Astrocyte of the cerebellum (primary cell): ENCODE results near the gene GRIP1.

Experiments
- DNase-seq: peaks from one replicate; pipeline ENCODE4 v3.0.0-alpha.2; 2011; ENCODE audit warnings: low read depth
- H3K4me3 ChIP-seq: 2 replicates; pipeline ENCODE4 v1.5.1; 2011; ENCODE audit warnings: mild to moderate bottlenecking, low read depth, low read length, moderate library complexity
- CTCF ChIP-seq: IDR thresholded peaks from 2 replicates; pipeline ENCODE4 v1.5.1; 2012; ENCODE audit warnings: low read length, low read depth, moderate library complexity, mild to moderate bottlenecking; ENCODE audit errors: missing control alignments
- in situ Hi-C: cut with HindIII; loops from 2 replicates; pipeline ENCODE4 v1.10.0; 2017; ENCODE audit warnings: low sequenced_read_pairs

Gene GRIP1

GRCh38 chr12:66683822-66684221 is 4.9 kb upstream of the GRIP1 start:
- in situ Hi-C loops, result no loop called here
- no peak for TF ChIP-seq CTCF
- H3K4me3 ChIP-seq, result no peak overlapping the region
- no peak for DNase-seq

GRCh38 chr12:66683073-66683472 is 4.2 kb upstream of the GRIP1 start:
- no peak overlapping the region for H3K4me3 ChIP-seq
- in situ Hi-C loops, result no loop called here
- no peak for TF ChIP-seq CTCF
- no peak for DNase-seq

GRCh38 chr12:66679461-66680084 is 697 bp upstream of the GRIP1 start:
- in situ Hi-C loops, result no loop called here
- no peak overlapping the region for H3K4me3 ChIP-seq
- TF ChIP-seq CTCF, result no peak
- DNase-seq, result no peak

- in situ Hi-C loops, result no loop called here
- DNase-seq, result no peak
- no peak for TF ChIP-seq CTCF
Observed at GRCh38 chr12:66676241-66676640, 2.6 kb downstream of the GRIP1 start.

GRCh38 chr12:66674495-66675122 is 4.3 kb downstream of the GRIP1 start:
- in situ Hi-C loops, result no loop called here
- DNase-seq, result no peak
- TF ChIP-seq CTCF, result no peak
- no peak overlapping the region for H3K4me3 ChIP-seq

More at GRCh38 chr12:66676241-66676640, 2.6 kb downstream of the GRIP1 start:
- H3K4me3 ChIP-seq, result no peak overlapping the region

- DNase-seq, result no peak
- TF ChIP-seq CTCF, result no peak
- no peak overlapping the region for H3K4me3 ChIP-seq
- in situ Hi-C loops, result no loop called here
Observed at GRCh38 chr12:66669541-66669940, 9.3 kb downstream of the GRIP1 start.
